B cell (primary cell): Measurements from ENCODE around the gene VAV2. TPM values are rescaled to one million over a fixed set of nuclear protein-coding genes. Genes with fewer than 3 reads are reported as not detected.
A peak's percentile ranks its signal among the peaks of the same experiment; 100 is the strongest.

Experiments used
- ATAC-seq: fragments of 200-7000 bp; cut with Tn5 transposase; one replicate; pipeline ENCODE4 v1.10.0; 2021; ENCODE audit warnings: low read depth, mild to moderate bottlenecking, moderate number of reproducible peaks, moderate library complexity
- CTCF ChIA-PET: fragments of 350-600 bp; sonication (Branson Sonifier 250); formaldehyde crosslinking; loops from one replicate; lab custom pipeline; 2021; ENCODE audit warnings: antibody characterized with exemption, inconsistent platforms; lab: Charles Lee
- POLR2A ChIA-PET: fragments of 350-600 bp; sonication (Branson Sonifier 250); formaldehyde crosslinking; loops from one replicate; lab custom pipeline; 2021; ENCODE audit warnings: antibody characterized with exemption; lab: Charles Lee
- DNase-seq: peaks from one replicate; pipeline ENCODE4 v3.0.0; 2013
- H2AFZ ChIP-seq: 2 replicates; pipeline ENCODE4 v1.6.1; 2012; ENCODE audit warnings: mild to moderate bottlenecking, low read depth, low read length; ENCODE audit not compliant: insufficient read depth, poor library complexity, severe bottlenecking
- H3K27ac ChIP-seq, 2 donors: 1 replicate in 1 of 2; 2 replicates in 1 of 2; pipeline ENCODE4 v1.5.1; 2012 to 2013; ENCODE audit warnings: low read length in 2 of 2, mild to moderate bottlenecking in 2 of 2, moderate library complexity in 1 of 2
- H3K27me3 ChIP-seq, 4 experiments: fragments of 200-600 bp in 1 of 4; sonication (generic) in 1 of 4; replicated peaks in 1 of 4; 1 replicate in 2 of 4; 2 replicates in 2 of 4; pipeline versions ENCODE4 v1.6.1 to v1.7.0; 2013 to 2016; ENCODE audit warnings: low read length in 3 of 4, mild to moderate bottlenecking in 2 of 4, mixed read lengths in 1 of 4, moderate library complexity in 1 of 4; ENCODE audit not compliant: insufficient read depth in 4 of 4, control insufficient read depth in 3 of 4; ENCODE audit errors: control extremely low read depth in 1 of 4
- H3K36me3 ChIP-seq, 2 experiments: replicated peaks in 1 of 2; 1 replicate in 1 of 2; 2 replicates in 1 of 2; pipeline versions ENCODE4 v1.6.1 to v1.7.1; 2013; ENCODE audit warnings: low read length in 1 of 2; ENCODE audit not compliant: insufficient read depth in 2 of 2, control insufficient read depth in 1 of 2; ENCODE audit errors: control extremely low read depth in 1 of 2, extremely low read depth in 1 of 2
- H3K4me1 ChIP-seq, 2 donors: fragments of 200-600 bp in 1 of 2; sonication (generic) in 1 of 2; 1 replicate in 1 of 2; 2 replicates in 1 of 2; pipeline versions ENCODE4 v1.5.1 to v1.6.1; 2013 to 2017; ENCODE audit warnings: low read length in 2 of 2; ENCODE audit not compliant: control insufficient read depth in 2 of 2, insufficient read depth in 2 of 2
- H3K4me2 ChIP-seq: replicated peaks from 2 replicates; pipeline ENCODE3; 2012; ENCODE audit warnings: mild to moderate bottlenecking, low read depth, low read length; ENCODE audit not compliant: poor library complexity, severe bottlenecking
- H3K4me3 ChIP-seq, 5 experiments: fragments of 200-600 bp in 1 of 5; sonication (generic) in 1 of 5; 1 replicate in 3 of 5; 2 replicates in 2 of 5; pipeline versions ENCODE4 v1.5.1 to v1.7.0; 2011 to 2016; ENCODE audit warnings: low read length in 4 of 5, mild to moderate bottlenecking in 4 of 5, low read depth in 2 of 5, control low read depth in 1 of 5, moderate library complexity in 1 of 5; ENCODE audit not compliant: insufficient read depth in 1 of 5; ENCODE audit errors: control extremely low read depth in 1 of 5, extremely low read depth in 1 of 5
- H3K79me2 ChIP-seq: fragments of 200-600 bp; sonication (generic); one replicate; pipeline ENCODE4 v1.6.0; 2016; ENCODE audit warnings: low read length; ENCODE audit not compliant: control insufficient read depth, insufficient read depth
- H3K9ac ChIP-seq: fragments of 200-600 bp; sonication (generic); 2 replicates; pipeline ENCODE4 v1.6.1; 2017; ENCODE audit warnings: mild to moderate bottlenecking, low read length, moderate library complexity
- H3K9me3 ChIP-seq, 3 donors: one replicate each; pipeline versions ENCODE4 v1.6.1 to v1.7.1; 2013; ENCODE audit warnings: low read length in 2 of 3; ENCODE audit not compliant: control insufficient read depth in 2 of 3, insufficient read depth in 1 of 3; ENCODE audit errors: control extremely low read depth in 1 of 3
- H4K20me1 ChIP-seq: 2 replicates; pipeline ENCODE4 v1.6.0; 2012; ENCODE audit warnings: mild to moderate bottlenecking, low read length; ENCODE audit not compliant: insufficient read depth, control insufficient read depth, poor library complexity, severe bottlenecking
- H3K27ac Mint-ChIP-seq: one replicate; pipeline ENCODE4 v1.8.0; 2021; ENCODE audit warnings: mixed read lengths
- H3K27me3 Mint-ChIP-seq: one replicate; pipeline ENCODE4 v1.8.0; 2021; ENCODE audit warnings: mixed read lengths
- H3K4me1 Mint-ChIP-seq: one replicate; pipeline ENCODE4 v1.8.0; 2021; ENCODE audit warnings: mixed read lengths
- H3K4me3 Mint-ChIP-seq: one replicate; pipeline ENCODE4 v1.8.0; 2021; ENCODE audit warnings: mixed read lengths
- H3K9me3 Mint-ChIP-seq: one replicate; pipeline ENCODE4 v1.8.0; 2022; ENCODE audit warnings: mixed read lengths; ENCODE audit not compliant: insufficient read depth
- CTCF ChIP-seq: fragments of 200-600 bp; IDR thresholded peaks from one replicate; pipeline ENCODE4 v1.8.0; 2022; ENCODE audit warnings: antibody characterized with exemption, mild to moderate bottlenecking
- EZH2 ChIP-seq: IDR thresholded peaks from 2 replicates; pipeline ENCODE4 v1.6.1; 2012; ENCODE audit warnings: borderline replicate concordance, low read depth, mild to moderate bottlenecking, moderate library complexity, low read length; ENCODE audit not compliant: insufficient read depth, poor library complexity, severe bottlenecking
- WGBS: methylation state at CpG from one replicate; pipeline ENCODE4 v1.1.5; 2013; ENCODE audit warnings: missing lambda C conversion rate; ENCODE audit not compliant: insufficient coverage; 5-methylcytosine and 5-hydroxymethylcytosine counted together
- intact Hi-C: fragments of 100-400 bp; cut with micrococcal nuclease; formaldehyde crosslinking; loops from one replicate; pipeline ENCODE4 v1.10.0; 2022
- polyA plus RNA-seq: library from polyadenylated mRNA; depleted of rRNA; stranded (reverse); fragments of >200 nt; gene quantifications from 2 replicates; pipeline ENCODE4 v1.2.3, GENCODE V29; 2012
- total RNA-seq, 2 donors: library from RNA; stranded (reverse); fragments of 120-200 nt in 1 of 2; gene quantifications; 1 replicate in 1 of 2; 2 replicates in 1 of 2; pipeline versions ENCODE4 v1.2.3 to v1.2.4, GENCODE V29; 2013 to 2022

The VAV2 gene
- total and polyA plus RNA-seq, 2 donors (not counting 1 experiment from before 2014, with no cell fraction given), result 34.4 to 128 TPM

GRCh38 chr9:133783331-133783731, 208.8 kb downstream of the VAV2 start:
- Histone ChIP-seq H3K27ac (peak overlapping the region; percentile 2 to 59), H3K27me3 (no peaks in the 10 kb centered on the region), H3K4me2 (peak overlapping the region; percentile 56), H3K4me1 (peaks cover 63 to 71% of the 10 kb centered on the region in 2 donors), H3K4me3 (no peak overlapping the region), H3K36me3 (peaks cover 0 to 49% of the 10 kb centered on the region in 2 experiments), H3K9me3 (no peaks in the 10 kb centered on the region), H2AFZ (no peak overlapping the region), H3K79me2 (peaks cover 65% of the 10 kb centered on the region), H3K9ac (no peak overlapping the region), H4K20me1 (peaks cover 26% of the 10 kb centered on the region)
- intact Hi-C loops, result no loop called here
- no peaks in the 10 kb centered on the region for H3K27me3 Mint-ChIP-seq
- no peak for TF ChIP-seq CTCF
- TF ChIP-seq EZH2, result no peak
- ChIA-PET POLR2A (interaction anchor here (0.5 to 1.6 kb wide), 5 partner anchors 28 to 211 kb away, joined by 3 to 16 read pairs (median 5); no protein-coding TSS in a partner anchor), CTCF (interaction anchor here (1.2 to 19.3 kb wide), 20 partner anchors 10 to 315 kb away, joined by 3 to 561 read pairs (median 8); partner anchors contain the start of gene BRD3OS)
- peak; percentile 21 for ATAC-seq
- peak overlapping the region; percentile 82 for H3K27ac Mint-ChIP-seq
- peak overlapping the region; percentile 59 for H3K4me3 Mint-ChIP-seq
- no peaks in the 10 kb centered on the region for H3K9me3 Mint-ChIP-seq
- DNase-seq, result peak; percentile 46
- H3K4me1 Mint-ChIP-seq, result peaks cover 69% of the 10 kb centered on the region
- 22% methylated on average over 11 of the region's 13 CpGs for WGBS
